K562 (cell line): ENCODE measurements around the gene TMEM14C. TPM values are rescaled to one million over a fixed set of nuclear protein-coding genes. Genes with fewer than 3 reads are reported as not detected.

Experiments
- ATAC-seq: fragments of 200-7000 bp; cut with Tn5 transposase; 3 replicates; pipeline ENCODE4 v1.9.1; 2020; ENCODE audit warnings: moderate library complexity
- BruUV-seq: library from RNA; stranded (reverse); fragments of 400-500 nt; replicated peaks from 2 replicates; lab custom pipeline; 2021; lab: Mats Ljungman, UMichigan
- CTCF ChIA-PET: fragments of 300-600 bp; formaldehyde crosslinking; extraction: SDS; loops from one replicate; lab custom pipeline; 2021; ENCODE audit warnings: low intra/inter-chr PET ratio; lab: Yijun Ruan, JAX
- POLR2A ChIA-PET: fragments of 300-600, 350-650 bp; sonication (Branson Sonifier 250); formaldehyde crosslinking; extraction: SDS; loops from one replicate; lab custom pipeline; 2021; ENCODE audit warnings: antibody characterized with exemption, inconsistent platforms; lab: Yijun Ruan, JAX
- DNase-seq, 4 experiments: peaks; one replicate each; pipeline versions ENCODE4 v3.0.0 to v3.0.0-alpha.2; 2011 to 2018; ENCODE audit warnings: low spot score in 3 of 4, mixed read lengths in 3 of 4; ENCODE audit errors: extremely low read depth in 1 of 4
- FAIRE-seq: peaks from 2 replicates; lab custom pipeline; 2011; peaks lifted over from hg19 to GRCh38; lab: Jason Lieb, UNC
- H2AFZ ChIP-seq: 2 replicates; pipeline ENCODE4 v1.6.0; 2011; ENCODE audit warnings: low read depth, low read length, control low read depth, inconsistent platforms
- H3K27ac ChIP-seq: fragments of 200-600 bp; 3 replicates; pipeline ENCODE4 v1.8.0; 2011; ENCODE audit warnings: low read depth, mild to moderate bottlenecking, control low read depth, inconsistent platforms, low read length, moderate library complexity, mixed read lengths; ENCODE audit errors: extremely low read depth
- H3K27me3 ChIP-seq, 2 experiments: fragments of 300-600 bp in 1 of 2; 2 replicates in 1 of 2; 3 replicates in 1 of 2; pipeline versions ENCODE4 v1.6.0 to v1.8.0; 2011; ENCODE audit warnings: inconsistent platforms in 2 of 2, low read length in 2 of 2, mild to moderate bottlenecking in 1 of 2, mixed read lengths in 1 of 2, moderate library complexity in 1 of 2; ENCODE audit not compliant: control insufficient read depth in 2 of 2, insufficient read depth in 2 of 2
- H3K36me3 ChIP-seq: fragments of 300-600 bp; 3 replicates; pipeline ENCODE4 v1.8.0; 2011; ENCODE audit warnings: mild to moderate bottlenecking, low read length, inconsistent platforms; ENCODE audit not compliant: control insufficient read depth, insufficient read depth
- H3K4me1 ChIP-seq, 2 experiments: fragments of 200-600 bp in 1 of 2; replicated peaks in 1 of 2; 2 replicates in 1 of 2; 3 replicates in 1 of 2; pipeline versions ENCODE4 v1.5.1 to v1.8.0; 2011; ENCODE audit warnings: inconsistent platforms in 2 of 2, low read length in 2 of 2, mild to moderate bottlenecking in 1 of 2, mixed read lengths in 1 of 2, moderate library complexity in 1 of 2; ENCODE audit not compliant: control insufficient read depth in 2 of 2, insufficient read depth in 2 of 2
- H3K4me2 ChIP-seq: 2 replicates; pipeline ENCODE4 v1.6.1; 2011; ENCODE audit warnings: low read length, control low read depth, inconsistent platforms, mixed read lengths; ENCODE audit not compliant: insufficient read depth
- H3K4me3 ChIP-seq: fragments of 200-600 bp; sonication (generic), shearing (Covaris generic); 2 replicates; pipeline ENCODE4 v1.5.1; 2016; ENCODE audit warnings: control low read depth, inconsistent platforms
- H3K79me2 ChIP-seq: fragments of 200-600 bp; 3 replicates; pipeline ENCODE4 v1.8.0; 2011; ENCODE audit warnings: low read length, inconsistent platforms; ENCODE audit not compliant: control insufficient read depth, insufficient read depth
- H3K9ac ChIP-seq, 2 experiments: 2 replicates each; pipeline versions ENCODE4 v1.6.0 to v1.6.1; 2011; ENCODE audit warnings: low read depth in 2 of 2, low read length in 2 of 2, control low read depth in 1 of 2, inconsistent platforms in 1 of 2, mild to moderate bottlenecking in 1 of 2, mixed read lengths in 1 of 2; ENCODE audit not compliant: insufficient read depth in 1 of 2
- H3K9me1 ChIP-seq: one replicate; pipeline ENCODE4 v1.6.0; 2011; ENCODE audit warnings: inconsistent platforms, mild to moderate bottlenecking, low read length, moderate library complexity; ENCODE audit not compliant: control insufficient read depth, insufficient read depth
- H3K9me3 ChIP-seq: replicated peaks from 2 replicates; pipeline ENCODE4 v1.5.1; 2011; ENCODE audit warnings: low read depth, low read length, inconsistent platforms; ENCODE audit not compliant: control insufficient read depth, insufficient read depth
- H4K20me1 ChIP-seq: replicated peaks from 2 replicates; pipeline ENCODE4 v1.6.1; 2011; ENCODE audit warnings: low read length, inconsistent platforms, mixed read lengths; ENCODE audit not compliant: control insufficient read depth, insufficient read depth
- ARHGAP35 ChIP-seq: fragments of 450-650 bp; IDR thresholded peaks from 2 replicates; pipeline ENCODE4 v1.6.1; 2018; ENCODE audit not compliant: partially characterized antibody
- E2F3 ChIP-seq: fragments of 250-450 bp; sonication (Bioruptor Pico); IDR thresholded peaks from 2 replicates; pipeline ENCODE4 v1.4.0; 2020; ENCODE audit warnings: mild to moderate bottlenecking
- E2F6 ChIP-seq, 2 experiments: IDR thresholded peaks; 2 replicates each; pipeline ENCODE4 v1.6.1; 2011; ENCODE audit warnings: borderline replicate concordance in 1 of 2, control low read depth in 1 of 2, low read depth in 1 of 2, low read length in 1 of 2, mild to moderate bottlenecking in 1 of 2, mixed read lengths in 1 of 2, moderate library complexity in 1 of 2; ENCODE audit not compliant: insufficient read depth in 1 of 2, insufficient read length in 1 of 2, poor library complexity in 1 of 2, severe bottlenecking in 1 of 2; ENCODE audit errors: extremely low read depth in 1 of 2
- EHMT2 ChIP-seq: fragments of 450-650 bp; IDR thresholded peaks from 2 replicates; pipeline ENCODE4 v1.6.1; 2018; ENCODE audit warnings: antibody characterized with exemption
- EZH2 ChIP-seq: IDR thresholded peaks from 2 replicates; pipeline ENCODE4 v1.6.1; 2012; ENCODE audit warnings: low read depth, mild to moderate bottlenecking, inconsistent platforms, low read length, borderline replicate concordance
- GABPA ChIP-seq: fragments of 200-800 bp; sonication (Bioruptor generic); conservative IDR thresholded peaks from 2 replicates; pipeline ENCODE4 v1.6.1; 2016; ENCODE audit warnings: low read depth, missing genetic modification characterization, missing compliant biosample characterization
- HOMEZ ChIP-seq: fragments of 250-450 bp; sonication (Bioruptor Pico); IDR thresholded peaks from 2 replicates; pipeline ENCODE4 v1.4.0; 2020; ENCODE audit warnings: mild to moderate bottlenecking, moderate library complexity
- LEF1 ChIP-seq: fragments of 450-650 bp; IDR thresholded peaks from 2 replicates; pipeline ENCODE4 v1.6.1; 2016; ENCODE audit warnings: mild to moderate bottlenecking
- PHF8 ChIP-seq: fragments of 200-600 bp; sonication (generic); IDR thresholded peaks from 2 replicates; pipeline ENCODE4 v1.6.1; 2012; ENCODE audit warnings: mixed run types, mild to moderate bottlenecking, inconsistent platforms, low read length, moderate library complexity, borderline replicate concordance
- POLR2AphosphoS2 ChIP-seq: IDR thresholded peaks from 2 replicates; pipeline ENCODE4 v1.6.1; 2012; ENCODE audit warnings: low read length, improper control_type of control experiment
- PRPF4 ChIP-seq: fragments of 200-400 bp; formaldehyde crosslinking; IDR thresholded peaks from one replicate; pipeline ENCODE4 v1.6.1; 2017; ENCODE audit warnings: low read length, low read depth, mild to moderate bottlenecking; ENCODE audit not compliant: insufficient read depth, poor library complexity, severe bottlenecking
- SMAD2 ChIP-seq: fragments of 150-350 bp; IDR thresholded peaks from 2 replicates; pipeline ENCODE4 v1.6.1; 2014; ENCODE audit warnings: low read depth, mild to moderate bottlenecking, low read length
- SMAD4 ChIP-seq: fragments of 250-450 bp; sonication (Bioruptor Pico); conservative IDR thresholded peaks from 2 replicates; pipeline ENCODE4 v1.8.0; 2021; ENCODE audit warnings: inconsistent platforms, mild to moderate bottlenecking, moderate library complexity
- THAP12 ChIP-seq: fragments of 250-450 bp; sonication (Bioruptor Pico); IDR thresholded peaks from 2 replicates; pipeline ENCODE4 v1.9.0; 2021; ENCODE audit warnings: mild to moderate bottlenecking, inconsistent platforms
- ZNF12 ChIP-seq: sonication (generic); formaldehyde crosslinking; IDR thresholded peaks from 2 replicates; pipeline ENCODE4 v1.4.0; 2020; ENCODE audit warnings: mild to moderate bottlenecking, missing genetic modification reagents
- ZNF121 ChIP-seq: sonication (generic); formaldehyde crosslinking; conservative IDR thresholded peaks from 2 replicates; pipeline ENCODE4 v1.8.0; 2022; ENCODE audit warnings: missing genetic modification reagents
- ZNF175 ChIP-seq: fragments of 200-800 bp; sonication (Bioruptor generic); IDR thresholded peaks from 2 replicates; pipeline ENCODE4 v1.6.1; 2016; ENCODE audit warnings: low read depth, mild to moderate bottlenecking, missing genetic modification characterization, missing compliant biosample characterization
- ZNF41 ChIP-seq: fragments of 250-450 bp; sonication (Bioruptor Pico); conservative IDR thresholded peaks from 2 replicates; pipeline ENCODE4 v1.4.0; 2020; ENCODE audit warnings: mild to moderate bottlenecking
- ZNF551 ChIP-seq: fragments of 250-450 bp; sonication (Bioruptor Pico); IDR thresholded peaks from 2 replicates; pipeline ENCODE4 v1.5.0; 2021; ENCODE audit warnings: mild to moderate bottlenecking, moderate library complexity
- WGBS: fragments of 100-300 bp; shearing (Covaris generic); methylation state at CpG from one replicate; pipeline ENCODE4 v1.1.6; 2016; ENCODE audit warnings: low coverage, mixed read lengths; ENCODE audit not compliant: insufficient coverage; ENCODE audit errors: missing lambda C conversion rate; 5-methylcytosine and 5-hydroxymethylcytosine counted together
- in situ Hi-C: fragments of 300-500 bp; cut with MboI; formaldehyde crosslinking; loops from 4 replicates; pipeline ENCODE4 v1.15.0; 2018; ENCODE audit warnings: inconsistent platforms, mixed read lengths
- intact Hi-C: fragments of 100-400 bp; cut with micrococcal nuclease; formaldehyde crosslinking; loops from 2 replicates; pipeline ENCODE4 v1.14.2; 2022
- polyA plus RNA-seq, 8 experiments: library from polyadenylated mRNA; depleted of rRNA in 4 of 8; stranded (reverse) in 5 of 8; unstranded in 3 of 8; fragments of >200 nt; fragmentation: Nextera tagmentation in 2 of 8; fragmentation: Illumina TruSeq in 1 of 8; extraction: Ambion mirVana in 2 of 8; extraction: Trizol in 1 of 8; gene quantifications; 2 replicates each; pipeline versions ENCODE4 v1.2.1 to v1.2.3, GENCODE V29; 2011 to 2014; ENCODE audit warnings: inconsistent platforms in 1 of 8, missing spikeins in 1 of 8
- total RNA-seq, 7 experiments: library from RNA; depleted of rRNA in 6 of 7; stranded (reverse); fragments of >200 nt in 6 of 7; fragmentation: Illumina TruSeq in 2 of 7; extraction: Trizol in 2 of 7; gene quantifications; 2 replicates each; pipeline versions ENCODE4 v1.2.1 to v1.2.3, GENCODE V29; 2011 to 2021; ENCODE audit warnings: low replicate concordance in 1 of 7

The TMEM14C gene
- total and polyA plus RNA-seq, 9 of the 15 experiments (the other 6 are each of a cell fraction or from before 2014, with no cell fraction given) = 151 to 496 (median 263) TPM

- Histone ChIP-seq H3K27me3 (no peaks in the 10 kb centered on the region), H3K27ac (peak overlapping the region; percentile 88), H3K4me1 (peaks cover 46 to 51% of the 10 kb centered on the region in 2 experiments), H3K79me2 (peaks cover 49% of the 10 kb centered on the region), H3K9me1 (no peaks in the 10 kb centered on the region), H3K9ac (peak overlapping the region; percentile 85 to 92; a peak in 3 of 4 replicates), H4K20me1 (no peaks in the 10 kb centered on the region), H3K4me3 (peak overlapping the region; percentile 64), H2AFZ (no peak overlapping the region), H3K4me2 (peak overlapping the region; percentile 79), H3K9me3 (peaks cover 6% of the 10 kb centered on the region), H3K36me3 (peaks cover 50% of the 10 kb centered on the region)
- WGBS = 2% methylated on average over 6 of the region's 6 CpGs
- peak; percentile 94 for FAIRE-seq
- ChIA-PET CTCF (interaction anchor here (0.6 kb wide), 1 partner anchor 23 kb away, joined by 3 read pairs; the partner anchor contains the start of gene TMEM14B), POLR2A (interaction anchor here (0.5 to 4.0 kb wide), 6 partner anchors 11 to 1490 kb away, joined by 3 to 48 read pairs (median 4); no protein-coding TSS in a partner anchor)
- intact Hi-C loops = no loop called here
- ATAC-seq = peak; percentile 1; the same call in 1 of the 3 replicates
- in situ Hi-C loops = no loop called here
- BruUV-seq = no TSS peak
- DNase-seq = peak in 3 of 4 experiments; percentile 21 to 88 (median 65)
- no peak for TF ChIP-seq PHF8
- TF ChIP-seq ZNF175 = no peak
- TF ChIP-seq ARHGAP35 = no peak
- TF ChIP-seq SMAD2 = no peak
- TF ChIP-seq E2F3 = no peak
- TF ChIP-seq LEF1 = no peak; the same call in 1 of the 2 replicates
- no peak for TF ChIP-seq HOMEZ (CRISPR knock-in tag)
- no peak for TF ChIP-seq ZNF41 (CRISPR knock-in tag)
- no peak for TF ChIP-seq EHMT2
- TF ChIP-seq ZNF551 (CRISPR knock-in tag) = no peak
- no peak for TF ChIP-seq THAP12
- no peak for TF ChIP-seq EZH2
- no peak for TF ChIP-seq E2F6 (IDR thresholded peaks at IDR 0.05; ENCODE audit: borderline replicate concordance in 1 of 2, extremely low read depth in 1 of 2, insufficient read depth in 1 of 2, insufficient read length in 1 of 2, low read depth in 1 of 2, low read length in 1 of 2, poor library complexity in 1 of 2, severe bottlenecking in 1 of 2)
- no peak for TF ChIP-seq PRPF4
- 0 out of 2 replicates have a peak, but pooled peaks have one; percentile 25 for TF ChIP-seq SMAD4 (CRISPR knock-in tag)
- no peak for TF ChIP-seq ZNF12 (CRISPR knock-in tag)
- TF ChIP-seq GABPA (tag) = no peak
- TF ChIP-seq ZNF121 (CRISPR knock-in tag) = no peak
- no peak for TF ChIP-seq POLR2AphosphoS2
These were observed 2.2 kb downstream of the TMEM14C start for GRCh38 chr6:10725044-10725443.
